ENCODE data around the gene VPS13D.

- TF ChIP-seq CTCF (IDR thresholded peaks at IDR 0.05 in 8 of 11, conservative IDR thresholded peaks at IDR 0.05 in 3 of 11) (no peak), POLR2A (IDR thresholded peaks at IDR 0.05) (no peak)
These were observed 211.7 kb downstream of the VPS13D start for GRCh38 chr1:12441414-12442105.
